B cell (primary cell): ENCODE results near the gene ITPRIPL2. TPM values are rescaled to one million over a fixed set of nuclear protein-coding genes. Genes with fewer than 3 reads are reported as not detected.

ENCODE experiments used
- ATAC-seq: fragments of 200-7000 bp; cut with Tn5 transposase; one replicate; pipeline ENCODE4 v1.10.0; 2021; ENCODE audit warnings: low read depth, mild to moderate bottlenecking, moderate number of reproducible peaks, moderate library complexity
- CTCF ChIA-PET: fragments of 350-600 bp; sonication (Branson Sonifier 250); formaldehyde crosslinking; loops from one replicate; lab custom pipeline; 2021; ENCODE audit warnings: antibody characterized with exemption, inconsistent platforms; lab: Charles Lee
- POLR2A ChIA-PET: fragments of 350-600 bp; sonication (Branson Sonifier 250); formaldehyde crosslinking; loops from one replicate; lab custom pipeline; 2021; ENCODE audit warnings: antibody characterized with exemption; lab: Charles Lee
- DNase-seq: peaks from one replicate; pipeline ENCODE4 v3.0.0; 2013
- H2AFZ ChIP-seq: 2 replicates; pipeline ENCODE4 v1.6.1; 2012; ENCODE audit warnings: mild to moderate bottlenecking, low read depth, low read length; ENCODE audit not compliant: insufficient read depth, poor library complexity, severe bottlenecking
- H3K27ac ChIP-seq, 2 donors: 1 replicate in 1 of 2; 2 replicates in 1 of 2; pipeline ENCODE4 v1.5.1; 2012 to 2013; ENCODE audit warnings: low read length in 2 of 2, mild to moderate bottlenecking in 2 of 2, moderate library complexity in 1 of 2
- H3K27me3 ChIP-seq, 4 experiments: fragments of 200-600 bp in 1 of 4; sonication (generic) in 1 of 4; replicated peaks in 1 of 4; 1 replicate in 2 of 4; 2 replicates in 2 of 4; pipeline versions ENCODE4 v1.6.1 to v1.7.0; 2013 to 2016; ENCODE audit warnings: low read length in 3 of 4, mild to moderate bottlenecking in 2 of 4, mixed read lengths in 1 of 4, moderate library complexity in 1 of 4; ENCODE audit not compliant: insufficient read depth in 4 of 4, control insufficient read depth in 3 of 4; ENCODE audit errors: control extremely low read depth in 1 of 4
- H3K36me3 ChIP-seq, 2 experiments: replicated peaks in 1 of 2; 1 replicate in 1 of 2; 2 replicates in 1 of 2; pipeline versions ENCODE4 v1.6.1 to v1.7.1; 2013; ENCODE audit warnings: low read length in 1 of 2; ENCODE audit not compliant: insufficient read depth in 2 of 2, control insufficient read depth in 1 of 2; ENCODE audit errors: control extremely low read depth in 1 of 2, extremely low read depth in 1 of 2
- H3K4me1 ChIP-seq, 2 donors: fragments of 200-600 bp in 1 of 2; sonication (generic) in 1 of 2; 1 replicate in 1 of 2; 2 replicates in 1 of 2; pipeline versions ENCODE4 v1.5.1 to v1.6.1; 2013 to 2017; ENCODE audit warnings: low read length in 2 of 2; ENCODE audit not compliant: control insufficient read depth in 2 of 2, insufficient read depth in 2 of 2
- H3K4me2 ChIP-seq: replicated peaks from 2 replicates; pipeline ENCODE3; 2012; ENCODE audit warnings: mild to moderate bottlenecking, low read depth, low read length; ENCODE audit not compliant: poor library complexity, severe bottlenecking
- H3K4me3 ChIP-seq, 5 experiments: fragments of 200-600 bp in 1 of 5; sonication (generic) in 1 of 5; 1 replicate in 3 of 5; 2 replicates in 2 of 5; pipeline versions ENCODE4 v1.5.1 to v1.7.0; 2011 to 2016; ENCODE audit warnings: low read length in 4 of 5, mild to moderate bottlenecking in 4 of 5, low read depth in 2 of 5, control low read depth in 1 of 5, moderate library complexity in 1 of 5; ENCODE audit not compliant: insufficient read depth in 1 of 5; ENCODE audit errors: control extremely low read depth in 1 of 5, extremely low read depth in 1 of 5
- H3K79me2 ChIP-seq: fragments of 200-600 bp; sonication (generic); one replicate; pipeline ENCODE4 v1.6.0; 2016; ENCODE audit warnings: low read length; ENCODE audit not compliant: control insufficient read depth, insufficient read depth
- H3K9ac ChIP-seq: fragments of 200-600 bp; sonication (generic); 2 replicates; pipeline ENCODE4 v1.6.1; 2017; ENCODE audit warnings: mild to moderate bottlenecking, low read length, moderate library complexity
- H3K9me3 ChIP-seq, 3 donors: one replicate each; pipeline versions ENCODE4 v1.6.1 to v1.7.1; 2013; ENCODE audit warnings: low read length in 2 of 3; ENCODE audit not compliant: control insufficient read depth in 2 of 3, insufficient read depth in 1 of 3; ENCODE audit errors: control extremely low read depth in 1 of 3
- H4K20me1 ChIP-seq: 2 replicates; pipeline ENCODE4 v1.6.0; 2012; ENCODE audit warnings: mild to moderate bottlenecking, low read length; ENCODE audit not compliant: insufficient read depth, control insufficient read depth, poor library complexity, severe bottlenecking
- H3K27ac Mint-ChIP-seq: one replicate; pipeline ENCODE4 v1.8.0; 2021; ENCODE audit warnings: mixed read lengths
- H3K27me3 Mint-ChIP-seq: one replicate; pipeline ENCODE4 v1.8.0; 2021; ENCODE audit warnings: mixed read lengths
- H3K4me1 Mint-ChIP-seq: one replicate; pipeline ENCODE4 v1.8.0; 2021; ENCODE audit warnings: mixed read lengths
- H3K4me3 Mint-ChIP-seq: one replicate; pipeline ENCODE4 v1.8.0; 2021; ENCODE audit warnings: mixed read lengths
- H3K9me3 Mint-ChIP-seq: one replicate; pipeline ENCODE4 v1.8.0; 2022; ENCODE audit warnings: mixed read lengths; ENCODE audit not compliant: insufficient read depth
- EZH2 ChIP-seq: IDR thresholded peaks from 2 replicates; pipeline ENCODE4 v1.6.1; 2012; ENCODE audit warnings: borderline replicate concordance, low read depth, mild to moderate bottlenecking, moderate library complexity, low read length; ENCODE audit not compliant: insufficient read depth, poor library complexity, severe bottlenecking
- WGBS: methylation state at CpG from one replicate; pipeline ENCODE4 v1.1.5; 2013; ENCODE audit warnings: missing lambda C conversion rate; ENCODE audit not compliant: insufficient coverage; 5-methylcytosine and 5-hydroxymethylcytosine counted together
- intact Hi-C: fragments of 100-400 bp; cut with micrococcal nuclease; formaldehyde crosslinking; loops from one replicate; pipeline ENCODE4 v1.10.0; 2022
- polyA plus RNA-seq: library from polyadenylated mRNA; depleted of rRNA; stranded (reverse); fragments of >200 nt; gene quantifications from 2 replicates; pipeline ENCODE4 v1.2.3, GENCODE V29; 2012
- total RNA-seq, 2 donors: library from RNA; stranded (reverse); fragments of 120-200 nt in 1 of 2; gene quantifications; 1 replicate in 1 of 2; 2 replicates in 1 of 2; pipeline versions ENCODE4 v1.2.3 to v1.2.4, GENCODE V29; 2013 to 2022
- TF ChIP-seq, protein P1 (sequence below): fragments of 200-600 bp; IDR thresholded peaks from one replicate; pipeline ENCODE4 v1.8.0; 2022; ENCODE audit warnings: antibody characterized with exemption, mild to moderate bottlenecking

Gene ITPRIPL2
- total and polyA plus RNA-seq, 2 donors (not counting 1 experiment from before 2014, with no cell fraction given), result 1.1 to 15.4 TPM

DNA sequence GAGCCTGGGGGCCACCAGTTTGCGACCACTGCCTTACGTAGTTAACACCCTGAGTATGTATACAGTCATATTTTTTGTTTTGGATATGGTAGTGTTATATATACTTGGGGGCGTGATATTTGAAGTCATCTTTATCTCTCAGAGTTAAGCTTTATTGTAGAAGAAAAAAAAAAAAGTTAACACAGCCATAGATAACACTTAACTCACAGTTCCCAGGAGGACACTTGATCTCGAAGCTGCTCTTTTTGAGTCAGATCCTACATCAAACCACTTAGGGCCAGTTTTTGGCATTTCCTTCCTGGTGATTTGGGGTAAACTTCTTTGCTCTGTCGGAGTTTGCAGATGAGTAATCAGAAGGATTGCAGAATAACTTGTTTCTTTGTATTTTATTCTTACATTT lies 5.8 kb downstream of the ITPRIPL2 start:
- Histone ChIP-seq H4K20me1 (no peaks in the 10 kb centered on the region), H2AFZ (peak overlapping the region; percentile 46), H3K4me2 (peak overlapping the region; percentile 44), H3K27ac (peak overlapping the region; percentile 37 to 63), H3K36me3 (no peaks in the 10 kb centered on the region), H3K79me2 (no peaks in the 10 kb centered on the region), H3K9ac (peak overlapping the region; percentile 45), H3K27me3 (peaks cover 0 to 4% (median 0%) of the 10 kb centered on the region in 4 experiments), H3K9me3 (no peaks in the 10 kb centered on the region), H3K4me1 (peaks cover 22 to 36% of the 10 kb centered on the region in 2 donors), H3K4me3 (peak overlapping the region in 3 of 5 experiments; percentile 41 to 53 (median 52))
- H3K9me3 Mint-ChIP-seq, result no peaks in the 10 kb centered on the region
- WGBS, result 86% methylated on average over 2 of the region's 5 CpGs
- peak overlapping the region; percentile 49 for H3K4me3 Mint-ChIP-seq
- intact Hi-C loops, result loop anchor here (5.0 kb wide), 1 partner anchor 93 kb away; no protein-coding TSS in a partner anchor
- H3K27me3 Mint-ChIP-seq, result no peaks in the 10 kb centered on the region
- H3K4me1 Mint-ChIP-seq, result peaks cover 33% of the 10 kb centered on the region
- no peak for DNase-seq
- TF ChIP-seq, protein P1, sequence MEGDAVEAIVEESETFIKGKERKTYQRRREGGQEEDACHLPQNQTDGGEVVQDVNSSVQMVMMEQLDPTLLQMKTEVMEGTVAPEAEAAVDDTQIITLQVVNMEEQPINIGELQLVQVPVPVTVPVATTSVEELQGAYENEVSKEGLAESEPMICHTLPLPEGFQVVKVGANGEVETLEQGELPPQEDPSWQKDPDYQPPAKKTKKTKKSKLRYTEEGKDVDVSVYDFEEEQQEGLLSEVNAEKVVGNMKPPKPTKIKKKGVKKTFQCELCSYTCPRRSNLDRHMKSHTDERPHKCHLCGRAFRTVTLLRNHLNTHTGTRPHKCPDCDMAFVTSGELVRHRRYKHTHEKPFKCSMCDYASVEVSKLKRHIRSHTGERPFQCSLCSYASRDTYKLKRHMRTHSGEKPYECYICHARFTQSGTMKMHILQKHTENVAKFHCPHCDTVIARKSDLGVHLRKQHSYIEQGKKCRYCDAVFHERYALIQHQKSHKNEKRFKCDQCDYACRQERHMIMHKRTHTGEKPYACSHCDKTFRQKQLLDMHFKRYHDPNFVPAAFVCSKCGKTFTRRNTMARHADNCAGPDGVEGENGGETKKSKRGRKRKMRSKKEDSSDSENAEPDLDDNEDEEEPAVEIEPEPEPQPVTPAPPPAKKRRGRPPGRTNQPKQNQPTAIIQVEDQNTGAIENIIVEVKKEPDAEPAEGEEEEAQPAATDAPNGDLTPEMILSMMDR, result no peak
- no peak for TF ChIP-seq EZH2
- no peak overlapping the region for H3K27ac Mint-ChIP-seq
- ATAC-seq, result no peak
- ChIA-PET POLR2A (interaction anchor here (0.7 kb wide), 1 partner anchor 11 kb away, joined by 3 read pairs; no protein-coding TSS in a partner anchor), CTCF (interaction anchor here (0.9 to 2.5 kb wide), 4 partner anchors 11 to 47 kb away, joined by 4 to 7 read pairs (median 4); no protein-coding TSS in a partner anchor)

DNA sequence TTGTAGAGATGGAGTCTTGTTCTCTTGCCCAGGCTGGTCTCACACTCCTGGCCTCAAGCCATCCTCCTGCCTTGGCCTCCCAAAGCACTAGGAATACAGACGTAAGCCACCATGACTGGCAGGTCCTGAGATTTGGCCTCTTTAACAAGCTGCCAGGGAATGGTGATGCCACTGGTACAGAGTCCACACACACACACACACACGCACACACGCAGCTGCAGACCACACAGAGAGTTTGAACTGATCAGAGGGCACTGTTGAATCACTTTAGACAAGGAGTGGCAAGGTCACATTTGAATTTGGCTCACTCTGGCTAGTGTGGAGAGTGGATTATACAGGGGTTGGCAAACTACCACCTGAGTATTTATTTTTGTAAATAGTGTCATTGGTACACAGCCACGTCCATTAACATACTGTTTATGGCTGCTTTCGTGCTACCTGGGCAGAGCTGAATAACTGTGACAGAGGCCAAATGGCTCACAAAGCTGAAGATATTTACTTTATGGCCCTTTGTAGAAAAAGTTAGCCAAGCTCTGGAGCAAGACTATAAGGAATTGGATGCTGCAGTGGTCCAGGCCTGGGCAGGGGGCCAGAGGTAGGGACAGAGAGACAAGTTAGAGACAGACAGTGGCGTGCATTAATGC lies 9.9 kb downstream of the ITPRIPL2 start:
- CTCF ChIA-PET, result interaction anchor here (1.6 kb wide), 1 partner anchor 36 kb away, joined by 6 read pairs; no protein-coding TSS in a partner anchor

More for the DNA sequence above, 9.9 kb downstream of the ITPRIPL2 start:
- Mint-ChIP-seq H3K4me1 (peaks cover 21% of the 10 kb centered on the region), H3K9me3 (no peaks in the 10 kb centered on the region), H3K27ac (no peak overlapping the region), H3K27me3 (no peaks in the 10 kb centered on the region), H3K4me3 (no peak overlapping the region)
- POLR2A ChIA-PET, result no interaction called here
- Histone ChIP-seq H3K4me2 (no peak overlapping the region), H3K79me2 (no peaks in the 10 kb centered on the region), H3K9me3 (peaks cover 0 to 12% (median 6%) of the 10 kb centered on the region in 3 donors), H3K27me3 (no peaks in the 10 kb centered on the region), H4K20me1 (no peaks in the 10 kb centered on the region), H3K27ac (no peak overlapping the region), H3K36me3 (no peaks in the 10 kb centered on the region), H3K4me1 (peaks cover 10 to 15% of the 10 kb centered on the region in 2 donors), H2AFZ (no peak overlapping the region), H3K4me3 (no peak overlapping the region), H3K9ac (no peak overlapping the region)
- ATAC-seq, result no peak
- TF ChIP-seq, protein P1, result no peak
- no peak for TF ChIP-seq EZH2
- 94% methylated on average over 4 of the region's 6 CpGs for WGBS
- DNase-seq, result no peak
- intact Hi-C loops, result no loop called here
